Measurements from ENCODE around the gene DGCR8. TPM values are rescaled to one million over a fixed set of nuclear protein-coding genes. Genes with fewer than 3 reads are reported as not detected.

The DGCR8 gene
- total RNA-seq, 1 donor from 2014 or later, result 26.5 TPM

- TF ChIP-seq CTCF (conservative IDR thresholded peaks at IDR 0.05; ENCODE audit: low read depth, low read length), result no peak
- DNase-seq (ENCODE audit: low read depth), result no peak
These were observed 68.4 kb downstream of the DGCR8 start for GRCh38 chr22:20148414-20148813.

DNA sequence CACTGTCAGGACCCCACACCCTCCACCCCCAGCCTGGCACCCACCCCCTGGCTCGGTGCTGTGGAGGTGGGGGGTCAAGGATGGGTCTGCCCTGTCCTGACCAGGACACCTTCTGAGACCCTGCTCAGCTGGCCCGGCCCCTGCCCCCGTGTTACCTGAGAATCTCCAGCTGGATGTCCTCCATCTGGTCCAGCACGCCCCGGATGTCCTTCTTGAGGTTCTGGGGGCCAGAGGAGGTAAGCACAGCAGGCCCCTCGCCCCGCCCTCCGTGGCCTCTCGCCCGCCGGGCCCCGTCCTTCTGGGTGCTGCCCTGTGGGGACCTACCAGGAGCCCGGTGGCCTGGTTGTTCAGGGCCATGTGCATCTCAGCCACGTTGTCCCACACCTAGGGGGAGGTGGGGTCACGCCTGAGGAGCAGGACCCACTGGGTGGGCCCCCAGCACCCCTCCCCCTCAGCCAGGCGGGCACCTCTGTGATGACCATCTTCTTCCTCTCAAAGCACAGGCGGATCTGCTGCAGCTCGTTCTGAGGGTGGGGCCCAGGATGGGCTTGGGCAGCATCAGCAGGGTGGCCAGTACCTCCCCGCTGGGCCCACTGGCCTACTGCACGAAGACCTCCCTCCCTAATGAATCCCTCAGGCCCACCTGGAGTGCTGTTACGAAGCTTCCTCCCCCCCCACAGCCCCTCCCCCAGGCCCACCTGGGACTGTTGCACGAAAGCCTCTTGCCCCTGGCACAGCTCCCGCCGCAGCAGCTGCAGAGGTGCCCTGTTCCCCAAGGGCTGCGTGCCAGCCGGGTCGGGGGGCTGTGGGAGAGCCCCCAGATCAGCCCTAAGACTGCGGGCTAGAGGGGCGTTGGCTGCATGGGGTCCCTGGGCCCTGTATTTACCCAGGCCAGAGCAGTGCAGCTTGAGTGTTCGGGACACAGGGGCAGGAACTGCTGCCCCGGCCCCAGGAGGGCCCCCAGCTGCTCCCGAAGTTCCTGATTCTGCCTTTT, 69.5 kb downstream of the DGCR8 start:
- DNase-seq (ENCODE audit: low read depth), result no peak
- no peak overlapping the region for H3K4me3 ChIP-seq (ENCODE audit: low read depth, low read length)
- no peak for TF ChIP-seq CTCF (conservative IDR thresholded peaks at IDR 0.05; ENCODE audit: low read depth, low read length)

More at GRCh38 chr22:20148414-20148813, 68.4 kb downstream of the DGCR8 start:
- no peak overlapping the region for H3K4me3 ChIP-seq (ENCODE audit: low read depth, low read length)

DNA sequence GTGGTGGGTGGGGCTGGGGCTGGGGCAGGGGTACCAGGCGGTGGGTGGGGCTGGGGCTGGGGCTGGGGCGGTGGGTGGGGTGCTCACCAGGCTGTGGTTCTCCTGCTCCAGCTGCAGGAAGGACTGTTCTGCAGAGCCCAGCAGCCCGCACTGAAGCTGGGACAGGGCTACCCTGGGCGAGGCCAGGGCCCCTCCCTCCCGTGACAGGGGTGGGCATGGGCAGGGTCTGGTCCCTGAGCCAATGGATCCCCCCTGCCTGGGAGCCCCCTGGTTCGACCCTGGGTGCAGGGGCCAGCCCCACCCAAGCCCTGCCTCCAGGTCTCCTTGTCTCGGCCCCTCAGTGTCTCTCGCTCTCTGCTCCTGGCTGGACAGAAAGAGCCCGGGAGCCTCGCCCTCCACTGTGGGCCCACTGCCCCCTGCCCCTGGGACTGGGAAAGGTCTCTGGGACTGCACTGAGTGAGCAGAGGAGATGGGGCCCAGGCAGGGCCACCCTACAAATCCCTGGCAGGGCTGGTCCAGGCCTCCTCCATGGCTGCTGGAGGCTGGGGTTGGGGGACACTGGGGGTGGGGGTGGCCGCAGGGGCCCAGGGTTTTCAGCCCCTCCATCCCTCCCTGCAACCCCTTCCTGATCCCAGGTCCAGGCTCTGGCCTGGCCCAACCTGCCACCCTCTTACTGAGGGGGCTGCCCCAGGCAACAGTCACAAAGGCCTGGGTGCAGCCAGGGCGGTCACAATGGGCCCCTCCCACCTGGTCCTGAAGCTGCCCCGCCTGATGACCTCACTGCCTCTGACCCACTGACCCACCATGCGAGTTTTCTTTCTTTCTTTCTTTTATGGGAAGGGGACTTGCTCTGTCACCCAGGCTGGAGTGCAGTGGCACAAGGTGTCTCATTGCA, 70.6 kb downstream of the DGCR8 start, which contains the start of gene CCDC188:
Gene CCDC188, minus strand, starts transcription at position 675 of the 895 bp plus-strand sequence. Its CDS starts 69 bp downstream, at position 606.
- H3K4me3 ChIP-seq (ENCODE audit: low read depth, low read length), result no peak within 1 kb of the TSS
- no peak for TF ChIP-seq CTCF (conservative IDR thresholded peaks at IDR 0.05; ENCODE audit: low read depth, low read length)
- DNase-seq (ENCODE audit: low read depth), result no peak

DNA sequence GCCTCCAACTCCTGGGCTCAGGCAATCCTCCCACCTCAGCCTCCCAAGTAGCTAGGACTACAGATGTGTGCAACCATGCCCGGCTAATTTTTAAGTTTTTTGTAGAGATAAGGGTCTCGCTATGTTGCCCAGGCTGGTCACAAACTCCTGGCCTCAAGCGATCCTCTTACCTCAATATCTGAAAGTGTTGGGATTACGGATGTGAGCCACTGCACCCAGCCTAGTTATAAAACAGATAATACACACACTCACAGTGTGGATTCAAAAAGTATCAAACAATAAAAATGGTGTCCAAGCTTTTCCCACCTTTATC, 71.2 kb downstream of the DGCR8 start:
- H3K4me3 ChIP-seq (ENCODE audit: low read depth, low read length), result no peak overlapping the region
- no peak for DNase-seq (ENCODE audit: low read depth)
- no peak for TF ChIP-seq CTCF (conservative IDR thresholded peaks at IDR 0.05; ENCODE audit: low read depth, low read length)

DNA sequence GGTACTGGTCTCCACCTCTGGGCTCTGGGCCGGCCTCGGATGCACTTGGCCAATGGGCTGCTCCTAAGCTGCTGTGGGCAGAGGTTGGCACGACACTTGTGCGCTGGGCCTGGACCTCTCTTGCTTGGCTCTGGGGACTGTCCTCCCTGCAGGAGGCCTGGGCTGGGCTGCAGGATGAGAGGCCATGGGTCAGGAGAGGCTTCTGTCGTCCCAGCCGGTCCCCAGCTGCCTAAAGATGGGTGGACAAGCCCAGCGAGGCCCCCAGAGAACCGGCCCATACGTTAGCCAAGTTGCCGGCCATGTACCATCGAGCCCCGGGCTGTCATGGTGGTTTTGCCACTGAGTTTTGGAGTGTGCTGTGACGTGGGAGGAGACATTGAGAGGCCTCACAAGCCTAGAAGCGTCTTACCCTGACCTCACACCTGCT, 72.4 kb downstream of the DGCR8 start:
- no peak for DNase-seq (ENCODE audit: low read depth)
- H3K4me3 ChIP-seq (ENCODE audit: low read depth, low read length), result no peak overlapping the region
- TF ChIP-seq CTCF (conservative IDR thresholded peaks at IDR 0.05; ENCODE audit: low read depth, low read length), result no peak

DNA sequence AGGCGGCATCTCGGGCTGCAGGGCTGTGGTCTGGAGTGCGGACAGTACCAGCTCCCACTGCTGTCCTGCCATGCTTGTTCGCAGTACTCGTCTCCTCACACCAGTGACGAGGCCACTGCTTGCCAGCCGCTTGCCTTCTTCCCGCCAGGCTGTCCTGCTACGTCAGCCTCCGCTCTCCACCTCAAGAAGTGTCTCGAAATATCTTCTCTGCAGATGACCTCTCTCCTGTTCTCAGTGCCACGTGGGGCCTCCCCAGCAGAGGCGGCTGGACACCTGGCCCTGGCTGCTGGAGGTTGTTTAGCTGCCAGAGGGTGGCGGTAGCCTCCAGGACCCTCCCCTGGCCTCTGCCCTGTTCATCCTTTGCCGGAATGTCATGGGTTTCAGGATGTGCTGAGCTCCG, 73.9 kb downstream of the DGCR8 start:
- no peak for TF ChIP-seq CTCF (conservative IDR thresholded peaks at IDR 0.05; ENCODE audit: low read depth, low read length)
- DNase-seq (ENCODE audit: low read depth), result no peak

More for the DNA sequence above, 73.9 kb downstream of the DGCR8 start:
- no peak overlapping the region for H3K4me3 ChIP-seq (ENCODE audit: low read depth, low read length)
